HG03196 (cell line): ENCODE measurements around the gene CTBP1.

Source experiments
- ATAC-seq: cut with Tn5 transposase; IDR thresholded peaks from one replicate; pipeline ENCODE4 v1.9.1; 2021; ENCODE audit not compliant: unreplicated experiment

Gene CTBP1

DNA sequence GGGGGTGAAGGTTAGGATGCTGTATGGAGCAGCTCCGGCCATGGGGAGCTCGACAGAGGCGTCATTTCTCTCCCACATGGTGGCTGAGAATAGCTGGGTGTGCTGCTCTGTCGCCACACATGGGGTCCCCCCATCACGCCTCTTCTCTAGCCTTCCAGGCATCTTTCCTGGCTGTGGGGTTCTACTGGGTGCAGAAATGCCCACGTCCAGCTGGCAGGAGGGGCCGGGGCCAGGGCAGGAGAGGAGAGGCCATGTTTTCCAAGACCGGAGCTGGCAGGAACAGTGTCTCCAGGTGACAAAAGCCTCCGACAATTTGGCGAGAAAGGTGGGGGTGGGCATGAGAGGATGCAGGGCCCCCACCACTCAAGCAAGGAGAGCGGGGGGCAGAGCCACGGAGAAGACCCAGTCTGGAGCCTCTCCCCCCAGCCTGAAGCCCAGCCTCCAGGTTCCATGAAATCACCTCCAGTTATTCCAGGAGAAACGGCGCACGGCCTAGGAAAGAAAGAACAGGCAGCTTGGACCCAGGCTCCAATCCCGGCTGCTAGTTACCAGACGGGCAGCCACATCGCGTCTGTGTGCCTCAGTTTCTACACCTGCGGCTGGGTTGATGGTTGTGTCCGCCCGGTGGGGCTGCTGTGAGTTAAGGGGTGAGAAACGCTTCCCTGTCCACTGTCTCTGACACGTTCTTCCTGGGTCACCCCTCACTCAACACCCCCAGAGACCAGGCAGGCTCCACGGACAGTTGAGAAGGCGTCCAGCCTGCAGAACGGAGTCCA is 49.2 kb downstream of the CTBP1 start:
- ATAC-seq = no peak

DNA sequence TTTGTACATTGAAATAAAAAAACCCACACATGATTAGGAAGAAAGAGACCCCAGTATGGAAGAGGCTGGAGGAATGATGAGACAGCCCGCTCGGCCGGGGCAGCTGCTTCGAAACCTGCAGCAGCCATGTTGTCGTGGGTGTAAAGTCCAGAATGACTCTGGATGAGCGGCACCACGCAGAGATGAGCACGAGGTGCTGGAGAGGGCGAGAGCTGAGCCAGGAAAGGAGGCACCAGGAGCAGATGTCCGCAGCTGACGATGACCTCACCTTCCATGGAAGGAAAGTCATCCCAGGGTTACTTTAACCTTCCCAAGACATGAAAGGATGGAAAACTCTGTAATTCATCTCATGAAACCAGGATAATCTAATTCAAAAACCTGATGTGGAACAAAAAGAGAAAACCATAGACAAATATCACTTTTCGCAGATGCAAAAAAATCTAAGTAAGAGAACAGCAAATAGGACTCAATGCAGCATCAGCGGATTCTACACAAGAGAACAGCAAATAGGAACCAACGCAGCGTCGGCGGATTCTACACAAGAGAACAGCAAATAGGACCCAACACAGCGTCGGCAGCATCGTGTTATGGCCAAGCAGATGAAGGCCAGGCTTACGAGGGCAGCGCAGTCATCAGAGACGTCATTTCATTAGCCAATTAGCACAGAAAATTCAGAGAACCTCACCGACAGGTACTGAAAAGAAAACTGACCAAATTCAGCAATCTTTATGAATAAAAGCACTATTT is 50.7 kb downstream of the CTBP1 start:
- ATAC-seq = no peak

DNA sequence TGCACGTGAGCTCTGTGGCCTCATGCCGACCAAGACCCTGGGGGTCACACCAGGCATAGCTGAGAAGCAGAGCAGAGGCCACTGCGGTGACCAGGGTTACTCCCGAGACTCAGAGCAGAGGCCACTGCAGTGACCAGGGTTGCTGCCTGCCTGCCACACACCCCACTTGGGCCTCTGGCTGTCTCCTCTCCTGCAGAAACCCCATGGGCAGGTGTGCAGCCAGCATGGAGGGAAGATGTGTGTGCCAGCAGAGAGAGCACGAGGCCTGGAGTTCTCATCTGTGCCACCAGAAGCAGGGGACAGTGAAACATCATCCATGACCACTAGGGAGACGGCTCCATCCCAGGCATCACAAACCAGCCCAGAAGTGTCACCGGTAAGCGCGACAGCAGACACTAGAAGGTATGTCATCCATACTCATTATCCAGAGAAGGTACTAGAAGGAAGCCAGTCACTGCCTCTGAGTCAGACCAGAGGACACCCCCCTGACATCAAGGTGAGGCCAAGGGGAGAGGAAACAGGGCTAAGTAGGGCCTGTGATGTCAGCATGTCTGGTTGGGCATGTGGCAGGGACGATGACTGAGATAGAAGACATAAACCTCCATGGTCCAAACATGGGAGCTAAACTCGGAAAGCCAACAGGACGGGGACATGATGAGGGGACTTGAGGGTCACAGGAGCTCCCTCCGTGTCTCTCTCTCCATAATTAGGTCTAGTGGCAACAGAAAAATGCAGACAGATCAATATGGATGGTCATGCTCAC is 52.3 kb downstream of the CTBP1 start:
- ATAC-seq = no peak

DNA sequence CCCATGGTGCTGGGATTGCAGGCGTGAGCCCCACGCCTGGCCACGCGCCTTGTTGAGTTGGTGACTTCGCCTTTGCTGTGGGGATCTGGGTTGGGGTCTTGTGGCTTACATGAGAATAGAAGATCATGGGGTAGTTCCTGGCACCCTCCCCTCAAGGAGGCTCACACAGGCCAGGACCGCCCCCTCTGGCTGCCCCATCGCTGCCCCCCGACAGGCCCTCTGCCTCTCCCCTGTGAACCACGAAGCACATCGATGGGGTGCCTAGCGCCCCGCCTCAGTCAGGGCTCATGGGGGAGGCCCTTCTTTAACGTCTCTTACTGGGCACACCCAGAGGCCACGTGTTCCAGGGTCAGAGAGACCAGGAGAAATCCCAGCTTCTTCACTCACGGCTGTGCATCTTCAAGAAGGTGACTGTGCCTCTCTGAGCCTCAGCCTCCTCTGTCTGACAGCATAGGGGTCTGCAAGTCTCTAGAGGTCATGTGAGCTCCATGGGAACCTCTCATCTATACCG is 53.0 kb downstream of the CTBP1 start:
- ATAC-seq = no peak

DNA sequence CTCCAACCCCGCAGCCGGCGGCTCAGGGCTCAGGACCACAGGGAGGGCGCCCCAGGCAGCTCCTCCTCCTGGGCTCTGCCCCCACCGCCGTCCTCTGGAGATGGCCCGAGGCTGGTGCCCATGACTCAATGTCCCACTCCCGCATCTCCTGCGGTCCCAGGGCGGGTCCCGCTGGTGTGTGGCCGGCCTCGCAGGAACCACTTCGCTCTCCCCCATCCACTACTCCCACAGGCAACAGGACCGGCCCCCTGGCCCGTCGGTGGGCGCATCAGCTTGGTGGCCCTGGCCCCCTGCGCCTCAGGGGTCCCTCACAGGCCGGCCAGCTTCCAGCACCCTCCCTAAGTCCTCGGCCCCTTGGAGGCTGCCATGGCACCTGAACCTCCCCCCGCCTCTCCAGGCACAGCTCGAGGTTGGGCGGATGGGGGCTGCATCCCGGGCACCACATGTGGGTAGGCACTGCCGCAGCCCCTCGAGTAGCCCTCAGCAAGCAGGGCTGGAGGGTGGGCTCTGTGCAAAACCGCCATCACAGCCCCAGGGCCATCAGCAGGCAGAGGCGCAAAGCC is 53.7 kb downstream of the CTBP1 start:
- ATAC-seq = no peak

DNA sequence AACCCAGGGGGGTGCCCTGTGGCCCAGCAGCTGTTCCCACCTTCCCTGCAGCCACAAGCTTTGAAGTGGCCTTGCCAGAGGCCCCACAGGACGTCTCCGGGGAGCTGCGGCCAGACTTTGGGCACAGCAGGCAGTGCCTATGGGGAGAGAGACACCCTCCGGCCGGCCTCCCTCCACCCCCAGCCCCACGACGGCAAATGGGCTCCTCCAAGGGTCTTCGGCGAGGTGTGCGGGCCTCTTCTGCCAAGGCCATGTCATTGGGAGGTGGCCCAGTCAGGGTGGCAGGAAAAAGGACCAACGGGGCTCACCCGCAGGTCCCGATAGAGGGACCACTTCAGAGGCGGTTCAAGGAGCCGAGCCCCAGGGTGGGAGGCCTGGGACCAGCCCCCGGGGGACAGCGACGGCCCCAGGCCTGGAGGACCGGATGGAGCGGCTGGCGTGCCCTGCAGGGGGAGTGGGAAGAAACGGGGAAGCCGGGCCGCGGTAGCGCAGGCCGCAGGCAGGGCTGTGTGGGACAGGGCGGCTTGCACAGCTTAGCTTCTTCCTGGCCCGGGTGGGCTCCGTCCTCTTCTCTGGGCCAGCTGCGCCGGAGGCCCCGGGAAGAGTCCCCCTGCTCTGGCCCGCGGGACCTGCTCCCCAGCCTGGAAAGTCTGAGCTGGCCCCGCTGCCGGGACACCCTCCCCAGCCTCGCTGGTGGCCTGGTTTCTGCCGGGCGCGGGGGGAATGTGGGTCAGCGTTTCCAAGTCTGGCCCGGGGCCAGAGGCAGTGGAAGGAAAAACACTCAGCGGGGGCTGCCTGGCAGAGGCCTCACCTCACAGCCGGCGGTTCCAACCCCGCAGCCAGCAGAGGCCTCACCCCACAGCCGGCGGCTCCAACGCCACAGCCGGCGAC is 54.7 kb downstream of the CTBP1 start:
- ATAC-seq = no peak

DNA sequence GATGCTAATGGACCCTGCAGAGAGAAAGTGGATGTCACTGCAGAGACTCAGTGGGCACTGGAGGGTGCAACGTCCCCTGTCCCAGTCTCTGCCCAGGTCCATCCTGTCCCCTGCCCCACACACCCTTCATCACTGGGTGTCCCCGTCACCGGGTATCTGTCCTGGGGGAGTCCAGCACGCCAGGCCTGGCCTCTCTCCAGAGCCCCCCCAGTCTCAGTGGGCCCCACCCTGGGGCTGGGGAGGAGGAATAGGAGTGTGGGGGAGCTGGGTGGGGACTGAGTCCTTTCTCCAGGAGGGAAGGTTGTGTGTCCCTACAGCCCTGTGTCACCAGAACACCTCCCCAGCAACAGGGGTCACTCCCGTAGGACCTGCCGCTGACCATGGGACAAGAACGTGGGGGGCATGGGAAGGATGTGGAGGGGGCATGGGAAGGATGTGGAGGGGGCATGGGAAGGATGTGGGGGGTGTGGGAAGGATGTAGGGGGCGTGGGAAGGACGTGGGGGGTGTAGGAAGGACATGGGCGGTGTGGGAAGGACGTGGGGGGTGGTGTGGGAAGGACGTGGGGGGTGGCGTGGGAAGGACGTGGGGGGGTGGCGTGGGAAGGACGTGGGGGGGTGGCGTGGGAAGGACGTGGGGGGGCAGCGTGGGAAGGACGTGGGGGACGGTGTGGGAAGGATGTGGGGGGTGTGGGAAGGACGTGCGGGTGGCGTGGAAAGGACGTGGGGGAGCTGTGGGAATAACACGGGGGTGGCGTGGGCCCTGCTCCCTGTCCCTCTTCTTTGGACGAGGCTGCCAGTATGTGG is 55.5 kb downstream of the CTBP1 start:
- no peak for ATAC-seq

DNA sequence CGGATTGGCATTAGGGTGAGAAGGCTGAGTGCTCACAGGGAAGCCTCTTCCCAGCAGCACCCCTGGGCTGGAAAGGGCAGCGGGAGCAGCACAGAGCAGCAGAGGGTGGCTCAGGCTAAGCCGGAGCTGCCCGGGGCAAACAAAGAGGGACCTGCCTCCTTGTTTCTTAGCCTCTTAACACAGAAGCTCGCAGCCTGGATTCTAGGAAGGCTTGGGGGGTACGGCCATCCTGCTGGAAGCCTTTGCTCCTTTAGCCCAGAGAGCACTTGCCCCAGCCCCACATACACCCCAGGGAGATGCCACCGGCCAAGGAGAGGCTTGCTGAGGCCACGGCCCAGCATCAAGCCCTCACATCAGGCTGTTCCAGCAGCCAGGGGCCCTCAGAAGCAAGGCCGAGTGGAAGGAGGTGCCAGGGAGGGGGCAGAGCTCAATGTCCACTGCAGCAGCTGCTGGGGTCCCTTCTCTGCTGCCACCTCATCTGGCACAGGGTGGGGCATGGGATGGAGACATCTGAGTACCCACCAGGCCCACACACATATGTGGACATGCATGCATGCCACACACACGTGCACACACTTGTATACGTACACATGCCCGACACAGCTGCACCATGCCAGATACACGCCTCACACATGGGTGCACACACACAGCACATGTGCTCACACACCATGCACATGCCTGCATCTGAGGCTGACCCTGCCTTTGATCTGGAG is 56.3 kb downstream of the CTBP1 start:
- ATAC-seq = no peak

DNA sequence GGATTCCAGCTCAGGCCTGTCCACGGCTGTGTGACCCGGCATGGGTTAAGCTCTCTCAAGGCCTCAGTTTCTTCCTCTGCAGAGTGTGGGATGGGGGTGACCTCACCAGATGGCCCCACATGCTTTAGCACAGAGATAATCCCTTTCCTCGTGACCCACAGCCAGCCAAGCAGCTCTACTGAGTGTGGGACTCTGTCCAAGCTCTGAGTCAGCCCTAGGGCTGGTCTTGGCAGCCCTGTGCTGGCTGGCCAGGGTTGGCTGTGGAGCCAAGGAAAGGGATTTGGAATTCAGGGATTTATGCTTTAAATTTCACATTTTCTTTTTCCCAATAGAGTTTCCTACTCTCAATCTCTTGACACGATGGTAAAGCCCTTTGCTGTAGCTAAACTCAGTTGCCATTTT is 56.8 kb downstream of the CTBP1 start:
- no peak for ATAC-seq

DNA sequence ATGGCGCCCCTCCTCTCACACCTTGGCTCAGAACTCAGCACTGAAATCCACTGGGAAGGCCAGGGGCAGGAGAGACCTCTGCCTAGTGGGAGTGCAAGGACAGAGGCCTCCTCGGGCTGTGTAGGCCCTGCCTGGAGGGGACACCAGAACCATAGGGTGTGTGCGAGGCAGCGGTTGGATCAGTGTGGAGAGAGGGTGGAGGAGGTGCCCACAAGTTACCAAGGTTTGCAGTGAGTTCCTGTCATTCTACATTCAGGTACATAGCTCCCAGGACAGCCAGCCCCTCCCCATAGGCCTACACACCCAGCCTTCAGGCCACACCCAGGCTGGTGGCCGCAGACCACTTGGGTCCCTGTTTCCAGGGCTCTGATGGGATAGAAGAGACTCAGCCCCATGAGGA is 57.3 kb downstream of the CTBP1 start:
- ATAC-seq = no peak

DNA sequence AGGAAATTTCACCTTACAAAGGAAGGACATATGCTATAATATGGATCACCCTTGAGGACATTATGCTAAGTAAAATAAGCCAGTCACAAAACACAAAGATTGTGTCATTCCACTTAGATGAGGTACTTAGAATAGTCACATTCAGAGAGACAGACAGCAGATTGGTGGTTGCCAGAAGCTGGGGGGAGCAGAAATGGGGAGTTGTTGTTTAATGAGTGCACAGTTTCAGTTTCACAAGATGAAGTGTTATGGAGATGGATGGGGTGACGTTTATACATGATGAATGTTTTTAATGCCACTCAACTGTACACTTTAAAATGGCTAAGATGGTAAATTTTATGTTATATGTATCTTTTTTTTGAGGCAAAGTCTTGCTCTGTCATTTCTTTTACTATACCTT is 61.7 kb downstream of the CTBP1 start:
- ATAC-seq = peak; percentile 53

DNA sequence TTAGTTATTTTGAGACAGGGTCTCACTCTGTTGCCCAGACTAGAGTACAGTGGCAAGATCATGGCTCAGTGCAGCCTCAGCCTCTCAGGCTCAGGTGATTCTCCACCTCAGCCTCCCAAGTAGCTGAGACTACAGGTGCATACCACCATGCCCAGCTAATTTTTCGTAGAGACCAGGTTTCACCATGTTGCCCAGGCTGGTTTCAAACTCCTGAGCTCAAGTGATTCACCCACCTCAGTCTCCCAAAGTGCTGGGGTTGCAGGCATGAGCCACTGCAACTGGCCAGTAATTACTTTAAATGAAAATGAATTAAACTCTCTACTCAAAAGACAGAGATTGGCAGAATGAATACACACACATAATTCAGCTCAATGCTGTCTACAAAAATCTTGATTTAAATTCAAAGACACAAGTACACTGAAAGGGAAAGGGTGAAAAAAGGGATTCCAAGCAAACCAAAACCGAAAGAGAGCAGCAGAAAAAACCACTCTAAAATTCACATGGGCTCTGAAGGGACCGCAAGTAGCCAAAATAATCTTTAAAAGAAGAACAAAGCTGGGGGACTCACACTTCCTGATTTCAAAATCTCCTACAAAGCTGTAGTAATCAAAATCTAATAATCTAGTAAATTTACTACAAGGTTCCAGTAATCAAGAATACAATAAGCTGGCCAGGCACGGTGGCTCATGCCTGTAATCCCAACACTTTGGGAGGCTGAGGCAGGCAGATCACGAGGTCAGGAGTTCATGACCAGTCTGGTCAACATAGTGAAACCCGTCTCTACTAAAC is 64.8 kb downstream of the CTBP1 start:
- ATAC-seq = no peak

DNA sequence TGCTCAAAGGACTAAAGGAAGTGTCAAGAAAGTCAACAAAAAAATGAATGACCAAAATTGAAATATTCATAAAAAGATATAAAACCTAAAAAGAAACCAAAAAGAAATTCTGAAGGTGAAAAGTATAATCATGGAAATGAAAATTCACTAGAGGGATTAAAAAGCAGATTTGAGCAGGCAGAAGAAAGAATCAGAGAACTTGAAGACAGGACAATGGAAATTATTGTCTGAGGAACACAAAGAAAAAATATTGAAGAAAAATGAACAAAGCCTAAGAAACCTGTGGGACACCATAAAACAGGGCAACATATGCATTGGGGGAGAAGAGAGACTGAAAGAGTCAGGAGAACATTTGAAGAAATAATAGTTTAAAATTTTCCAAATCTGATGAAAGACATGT is 66.6 kb downstream of the CTBP1 start:
- ATAC-seq = no peak

DNA sequence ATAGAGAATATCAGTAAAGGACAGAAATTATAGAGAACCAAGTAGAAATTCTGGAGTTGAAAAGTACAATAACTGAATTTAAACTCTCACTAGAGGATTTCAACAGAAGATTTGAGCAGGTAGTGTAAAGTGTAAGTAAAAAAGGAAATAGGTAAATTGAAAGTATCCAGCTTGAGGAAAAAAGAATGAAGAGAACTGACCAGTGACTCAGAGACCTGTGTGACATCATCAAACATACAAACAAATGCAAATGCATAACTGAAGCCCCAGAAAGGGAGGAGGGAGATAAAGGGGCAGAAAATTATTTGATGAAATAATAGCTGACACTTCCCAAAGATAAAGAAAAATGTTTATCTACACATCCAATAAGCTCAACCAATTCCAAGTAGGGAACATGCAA is 68.3 kb downstream of the CTBP1 start:
- no peak for ATAC-seq

DNA sequence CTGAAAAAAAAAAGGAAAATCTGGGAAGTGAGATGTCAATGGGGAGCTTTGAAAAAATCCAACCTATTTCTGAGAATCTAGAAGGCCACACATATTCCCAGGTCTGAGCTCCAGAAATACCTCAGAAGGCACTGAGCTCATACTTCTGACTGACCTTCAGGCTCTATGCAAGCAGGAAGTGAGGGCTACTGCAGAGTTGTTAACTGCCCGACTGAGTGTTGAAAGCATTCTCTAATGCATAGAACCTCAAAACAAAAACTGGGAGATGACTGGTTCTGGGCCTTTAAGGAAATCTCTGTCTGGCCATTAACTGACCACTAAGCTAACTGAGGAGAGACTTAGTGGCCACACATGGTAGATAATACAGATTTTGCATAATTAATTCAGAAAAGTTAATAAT is 69.0 kb downstream of the CTBP1 start:
- ATAC-seq = no peak

DNA sequence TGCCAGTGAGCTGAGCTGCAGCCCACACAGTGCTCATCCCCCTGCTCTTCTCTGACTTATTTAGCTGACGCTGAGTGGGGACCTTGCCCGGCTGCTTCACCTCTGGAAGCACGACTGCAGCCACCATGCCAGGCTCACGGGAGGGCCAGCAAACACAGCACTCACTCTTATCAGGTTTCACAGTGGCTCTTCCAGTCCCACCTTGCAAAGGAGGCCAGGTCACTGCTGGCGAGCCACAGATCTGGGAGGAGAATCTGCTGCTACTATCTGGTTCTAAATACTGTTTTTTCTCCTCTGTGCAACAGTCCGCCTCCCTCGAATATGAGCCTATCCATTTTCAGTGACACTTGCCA is 69.9 kb downstream of the CTBP1 start:
- no peak for ATAC-seq

DNA sequence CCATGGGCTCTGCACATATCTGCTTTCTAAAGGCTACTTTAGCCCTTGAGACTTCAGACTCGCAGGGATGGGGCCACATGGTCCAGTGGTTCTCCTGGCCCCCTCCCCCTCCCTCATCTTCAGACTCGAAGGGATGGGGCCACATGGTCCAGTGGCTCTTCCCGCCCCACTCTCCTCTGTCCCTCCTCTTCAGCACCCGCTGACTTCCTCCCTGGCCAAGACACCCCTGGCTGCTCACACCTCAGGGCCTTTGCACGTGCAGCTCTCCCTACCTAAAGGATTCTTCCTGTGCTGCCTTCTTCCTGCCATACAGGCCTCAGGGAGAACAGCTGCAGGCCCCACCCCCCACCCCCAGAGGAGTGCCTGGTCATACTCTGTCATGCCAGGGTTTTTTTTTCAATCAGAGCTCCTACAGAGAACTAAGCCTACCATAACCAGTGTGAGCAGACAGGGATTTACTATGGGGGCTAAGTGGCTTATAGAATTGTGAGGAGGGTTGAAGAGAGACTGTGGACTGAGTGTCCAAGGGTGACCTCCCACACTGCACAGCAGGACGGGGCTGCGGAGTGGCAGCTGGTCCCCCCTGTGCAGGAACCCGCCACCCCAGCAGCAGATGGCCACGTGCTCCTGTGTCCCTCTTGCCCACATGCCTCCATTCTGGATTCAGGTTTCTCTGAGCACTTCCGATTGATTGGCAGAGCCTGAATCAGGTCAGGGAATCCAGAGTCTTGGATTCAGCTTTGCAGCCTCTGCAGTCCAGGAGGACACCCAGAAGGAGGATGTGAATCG is 70.4 kb downstream of the CTBP1 start:
- no peak for ATAC-seq
